Measurements from ENCODE around the gene SLC16A3.

DNA sequence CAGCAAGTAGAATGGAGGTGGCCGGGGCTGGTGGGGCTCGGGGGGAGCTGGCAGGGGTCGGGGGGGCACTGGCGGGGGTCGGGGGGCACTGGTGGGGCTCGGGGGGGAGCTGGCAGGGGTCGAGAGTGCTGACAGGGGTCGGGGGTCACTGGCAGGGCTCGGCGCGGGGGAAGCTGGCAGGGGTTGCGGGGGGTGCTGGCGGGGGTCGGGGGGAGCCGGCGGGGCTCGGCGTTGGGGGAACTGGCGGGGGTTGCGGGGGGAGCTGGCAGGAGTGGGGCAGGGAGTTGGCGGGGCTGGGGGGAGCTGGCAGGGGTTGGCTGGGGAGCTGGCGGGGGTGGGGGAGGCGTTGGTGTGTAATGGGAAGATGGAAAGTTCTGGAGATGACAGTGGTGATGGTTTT, 41.3 kb upstream of the SLC16A3 start:
- TF ChIP-seq TAF1 (IDR thresholded peaks at IDR 0.05; ENCODE audit: borderline replicate concordance, insufficient read depth, low read length) (no peak), REST (IDR thresholded peaks at IDR 0.05; ENCODE audit: insufficient read depth in 1 of 2, low read depth in 2 of 2, low read length in 2 of 2) (no peak)

Data from PFSK-1 (cell line).